Endometrial microvascular endothelial cells (primary cell): ENCODE measurements around the gene TDP2. TPM values are rescaled to one million over a fixed set of nuclear protein-coding genes. Genes with fewer than 3 reads are reported as not detected.
"Not testable (repeated sequence)": the region's sequence is repeated elsewhere in the genome, so short reads cannot be mapped to it uniquely, and the experiment has no call there.

ENCODE experiments used
- in situ Hi-C: cut with HindIII; loops from 2 replicates; pipeline ENCODE4 v1.10.0; 2017; ENCODE audit warnings: low sequenced_read_pairs, low pct_unique_long_range_greater_than_20kb; ENCODE audit errors: inconsistent ontology term
- total RNA-seq: library from RNA; depleted of rRNA; stranded (reverse); fragments of >200 nt; gene quantifications from one replicate; pipeline ENCODE4 v1.2.3, GENCODE V29; 2015; ENCODE audit errors: inconsistent ontology term

TDP2 gene
- total RNA-seq, 1 donor from 2014 or later = 27.6 TPM

DNA sequence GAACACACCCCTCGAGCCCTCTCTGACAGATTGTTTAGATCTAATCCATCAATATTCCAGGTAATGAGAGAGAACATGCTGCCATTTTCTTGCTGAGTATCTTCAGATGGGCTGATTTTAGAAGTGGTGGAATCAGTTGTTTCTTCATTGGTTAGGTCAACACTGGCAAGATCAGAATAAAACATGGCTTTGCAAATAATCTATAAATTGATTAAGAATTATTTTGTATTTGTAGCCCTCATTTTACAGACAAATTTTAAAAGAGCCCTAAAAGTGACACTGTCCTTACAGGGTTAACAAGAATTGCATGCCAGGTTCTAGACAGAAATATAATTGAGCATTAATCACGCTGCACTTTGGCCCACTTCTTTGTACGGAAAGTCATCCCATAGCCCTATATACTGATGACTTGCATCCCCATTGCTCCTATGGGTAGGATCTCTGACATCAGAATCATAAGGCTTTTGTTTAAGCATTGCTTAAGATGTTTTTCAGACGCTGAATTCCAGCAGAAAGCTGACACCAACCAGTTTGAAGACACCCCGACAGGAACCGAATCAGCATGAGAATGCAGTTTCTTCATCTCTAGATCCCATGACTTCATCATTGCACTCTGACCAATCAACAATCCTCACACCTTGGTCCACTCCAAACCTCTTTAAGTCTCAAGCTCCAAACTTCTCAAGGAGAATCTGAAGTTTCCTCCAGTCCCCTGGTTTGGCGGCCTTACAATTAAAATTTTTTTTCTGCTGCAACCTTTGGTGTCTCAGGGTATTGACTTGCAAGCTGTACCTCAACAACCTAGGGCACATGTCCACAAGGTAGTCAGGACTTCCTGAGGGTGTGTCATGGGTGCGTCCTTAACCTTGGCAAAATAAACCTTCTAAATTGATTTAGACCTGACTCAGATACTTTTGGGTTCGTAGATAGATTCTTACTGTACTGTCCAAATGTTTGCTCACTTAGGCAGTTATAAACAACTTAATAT, 7.8 kb downstream of the TDP2 start:
- in situ Hi-C loops = no loop called here

DNA sequence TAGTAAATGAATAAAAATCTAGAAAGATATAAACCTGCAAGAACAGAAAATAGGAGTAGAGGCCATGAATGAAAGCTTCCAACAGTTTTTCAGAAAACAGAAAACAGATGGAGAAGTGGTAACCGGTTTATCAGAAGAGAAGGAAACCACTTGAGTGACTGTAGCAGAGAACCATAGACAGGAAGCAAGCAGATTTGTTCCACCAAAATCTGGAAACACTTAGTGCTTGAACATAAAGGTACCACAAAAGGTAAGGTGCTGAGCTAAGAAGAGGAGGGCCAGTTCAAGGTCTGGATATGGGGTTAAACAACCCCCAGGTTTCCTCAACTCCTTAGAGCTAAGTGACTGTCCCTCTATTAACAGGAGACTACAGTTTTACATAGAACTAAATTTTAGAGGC, 11.5 kb downstream of the TDP2 start:
- in situ Hi-C loops = no loop called here

DNA sequence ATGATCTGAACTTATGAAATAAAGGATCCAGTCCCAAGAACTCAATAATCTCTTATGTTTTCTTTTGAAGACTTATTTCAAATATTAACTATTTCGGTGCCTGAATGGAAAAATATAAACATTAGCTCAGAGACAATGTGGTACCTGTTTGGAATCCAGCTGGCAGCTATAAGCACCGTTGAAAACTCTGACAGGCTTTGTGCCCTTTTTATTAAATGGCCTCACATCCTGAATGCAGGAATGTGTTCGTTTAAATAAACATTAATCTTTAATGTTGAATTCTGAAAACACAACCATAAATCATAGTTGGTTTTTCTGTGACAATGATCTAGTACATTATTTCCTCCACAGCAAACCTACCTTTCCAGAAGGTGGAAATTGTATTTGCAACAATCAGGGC, 16.3 kb downstream of the TDP2 start:
- in situ Hi-C loops = no loop called here

DNA sequence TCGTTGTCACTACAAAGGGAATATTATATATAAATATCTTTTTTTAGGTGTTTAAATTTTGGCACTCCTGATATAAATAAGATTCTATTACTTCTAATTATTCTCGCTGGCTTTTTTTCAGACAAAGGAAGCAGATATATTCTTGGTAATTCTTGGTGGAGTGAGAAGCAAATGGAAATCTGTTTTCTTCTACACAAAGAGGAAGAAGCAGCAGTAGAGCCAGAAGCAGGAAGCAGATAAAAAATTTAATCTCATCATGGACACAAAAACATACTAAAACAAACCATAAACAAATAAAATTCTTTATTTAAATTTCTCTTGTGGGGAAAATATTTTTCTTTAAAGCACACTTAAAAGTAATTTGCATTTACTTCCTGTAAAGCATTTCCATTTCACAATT, 17.0 kb downstream of the TDP2 start:
- in situ Hi-C loops = no loop called here

DNA sequence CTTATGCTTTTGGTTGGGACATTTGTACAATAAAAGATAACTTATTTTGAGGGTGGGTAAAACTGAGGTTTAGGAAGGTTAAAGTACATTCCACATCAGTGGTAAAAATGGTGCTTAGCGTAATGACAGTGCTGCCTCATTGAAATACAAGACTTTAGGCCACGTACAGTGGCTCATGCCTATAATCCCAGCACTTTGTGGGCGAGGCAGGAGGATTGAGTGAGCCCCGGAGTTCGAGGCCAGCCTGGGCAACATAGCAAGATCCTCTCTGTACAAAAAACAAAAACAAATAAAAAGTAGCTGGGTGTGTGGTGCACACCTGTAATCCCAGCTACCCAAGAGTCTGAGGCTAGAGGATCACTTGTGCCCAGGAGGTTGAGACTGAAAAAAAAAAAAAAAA, 18.4 kb downstream of the TDP2 start:
- in situ Hi-C loops = no loop called here

DNA sequence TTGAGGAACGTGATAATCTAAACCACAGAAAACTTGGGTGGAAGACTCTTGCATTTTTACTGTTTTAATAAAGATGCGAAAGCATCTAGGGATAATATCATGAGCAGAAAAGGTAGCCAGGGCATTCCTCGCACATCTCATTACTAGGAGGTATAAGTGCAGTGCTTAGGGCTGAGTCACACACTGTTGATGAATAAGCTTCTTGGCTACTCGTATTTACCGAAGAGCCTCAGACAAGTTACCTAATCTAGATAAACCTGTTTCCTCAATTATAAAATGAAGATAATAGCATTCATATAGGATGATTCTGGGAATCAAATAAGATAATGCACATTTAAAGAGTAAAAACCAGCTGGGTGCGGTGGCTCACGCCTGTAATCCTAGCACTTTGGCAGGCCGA, 19.9 kb downstream of the TDP2 start:
- in situ Hi-C loops = no loop called here

DNA sequence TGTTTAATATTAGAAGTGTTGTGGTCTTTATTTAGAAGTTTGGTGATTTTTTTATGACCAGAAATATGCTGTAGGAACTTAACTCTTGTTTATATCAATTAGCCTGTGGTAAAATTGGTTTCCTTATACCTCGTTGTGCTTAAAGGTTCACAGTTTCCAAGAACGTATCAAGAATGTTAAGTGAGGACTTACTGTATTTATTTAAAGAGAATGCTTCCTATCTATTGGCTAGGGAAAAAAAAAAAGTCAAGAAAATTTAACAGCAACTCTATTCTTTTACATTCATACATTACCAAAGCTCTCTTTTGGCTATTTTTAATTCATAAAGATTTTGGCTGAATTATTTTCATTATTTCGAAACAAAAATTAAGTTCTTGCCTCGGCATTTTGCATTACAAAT, 22.3 kb downstream of the TDP2 start:
- in situ Hi-C loops = no loop called here

DNA sequence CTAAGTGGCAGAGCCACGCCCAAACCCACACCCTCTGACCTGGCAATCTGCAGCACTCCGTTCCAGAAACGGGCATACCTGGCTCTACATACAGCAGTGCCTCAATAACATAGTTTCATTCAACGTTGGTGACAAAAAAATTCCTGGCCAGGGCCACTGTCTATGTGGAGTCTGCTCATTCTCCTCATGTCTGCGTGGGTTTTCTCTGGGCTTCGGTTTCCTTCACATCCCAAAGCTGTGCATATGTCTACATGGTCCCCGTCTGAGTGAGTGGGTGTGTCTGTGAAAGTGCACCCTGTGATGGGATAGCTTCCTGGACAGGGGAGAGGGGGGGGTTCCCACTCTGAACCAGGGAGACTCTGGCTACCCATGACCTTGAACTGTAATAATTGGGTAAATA, 22.8 kb downstream of the TDP2 start:
- in situ Hi-C loops = no loop called here

DNA sequence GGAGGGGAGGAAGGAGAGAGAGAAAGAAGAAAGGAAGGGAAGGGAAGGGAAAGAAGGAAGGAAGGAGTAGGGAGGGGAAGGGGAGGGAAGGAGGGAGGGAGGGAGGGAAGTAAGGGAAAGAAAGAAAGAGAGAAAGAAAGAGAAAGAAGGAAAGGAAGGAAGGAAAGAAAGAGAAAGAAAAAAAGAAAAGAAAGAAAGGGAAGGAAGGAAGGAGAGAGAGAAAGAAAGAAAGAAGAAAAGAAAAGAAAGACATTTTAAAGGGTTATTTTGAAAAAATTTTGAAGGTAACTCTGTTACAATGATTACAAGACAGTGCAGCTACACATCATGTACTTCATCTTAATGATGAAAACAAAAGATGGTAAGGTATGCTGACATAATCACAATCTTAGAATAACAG, 24.6 kb downstream of the TDP2 start:
- in situ Hi-C loops = no loop called here

DNA sequence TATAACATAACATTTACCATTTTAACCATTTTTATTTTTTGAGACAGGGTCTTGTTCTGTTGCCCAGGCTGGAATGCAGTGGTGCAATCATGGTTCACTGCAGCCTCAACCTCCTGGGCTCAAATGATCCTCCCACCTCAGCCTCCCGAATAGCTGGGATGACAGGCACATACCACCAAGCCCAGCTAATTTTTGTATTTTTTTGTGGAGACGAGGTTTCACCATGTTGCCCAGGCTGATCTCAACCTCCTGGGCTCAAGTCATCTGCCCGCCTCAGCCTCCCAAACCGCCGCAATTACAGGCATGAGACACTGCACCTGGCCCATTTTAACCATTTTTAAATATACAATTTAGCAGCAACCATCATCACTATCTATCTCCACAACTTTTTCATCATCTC, 26.1 kb downstream of the TDP2 start:
- in situ Hi-C loops = not testable (repeated sequence)

DNA sequence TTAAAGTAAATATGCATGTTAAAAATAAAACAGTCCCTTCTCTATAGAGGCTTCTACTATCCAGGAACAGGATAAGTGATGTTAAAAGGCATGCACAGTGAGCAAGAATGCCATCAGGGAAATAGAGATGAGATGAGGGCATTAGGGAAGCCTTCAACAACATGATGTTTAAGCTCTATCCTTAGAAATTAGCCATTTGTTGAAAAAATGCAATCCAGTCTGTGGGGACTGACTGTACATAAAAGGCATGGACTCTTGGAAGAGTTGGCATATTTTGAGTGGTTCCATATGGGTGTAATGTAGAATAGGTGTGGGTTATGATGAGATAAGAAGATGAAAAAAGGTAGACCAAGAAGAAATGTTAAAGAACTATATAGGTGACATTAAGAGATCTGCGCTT, 26.5 kb downstream of the TDP2 start:
- in situ Hi-C loops = no loop called here

DNA sequence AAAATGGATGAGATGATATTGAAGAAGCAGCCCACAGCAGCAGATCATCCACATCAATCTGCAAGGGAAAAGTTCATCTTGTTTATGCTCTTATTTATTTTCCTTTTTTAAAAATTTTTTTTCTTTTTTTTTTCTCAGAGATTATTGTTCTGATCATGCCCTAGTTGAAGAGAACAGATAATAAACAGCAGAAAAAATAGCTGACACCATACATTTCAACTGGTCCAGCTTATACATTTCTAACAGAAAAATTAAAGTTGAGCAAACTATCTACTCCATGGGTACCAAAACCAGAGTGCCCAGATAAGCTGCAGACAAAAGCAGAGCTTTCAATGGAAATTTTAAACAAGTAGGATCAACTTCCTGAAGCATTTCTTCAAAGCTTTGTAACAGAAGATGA, 30.0 kb downstream of the TDP2 start:
- in situ Hi-C loops = no loop called here

DNA sequence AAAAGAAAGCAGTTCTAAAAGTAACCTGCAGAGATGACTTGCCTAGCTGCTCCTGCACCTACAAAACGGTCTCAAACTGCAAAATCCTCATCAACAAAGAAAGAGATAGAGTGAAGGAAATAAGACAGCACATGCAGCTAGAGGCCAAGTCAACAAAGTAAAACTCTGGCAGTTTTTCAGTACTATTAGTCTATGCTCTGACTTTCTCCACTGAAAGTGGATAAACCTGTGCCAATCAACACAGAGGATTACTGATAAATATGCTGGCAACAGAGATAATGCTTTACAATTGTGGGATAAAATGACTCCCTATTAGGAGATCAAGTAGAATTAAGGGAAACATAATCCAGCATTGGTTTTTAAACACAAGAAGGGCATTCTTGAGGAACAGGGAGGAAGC, 34.1 kb downstream of the TDP2 start:
- in situ Hi-C loops = no loop called here

DNA sequence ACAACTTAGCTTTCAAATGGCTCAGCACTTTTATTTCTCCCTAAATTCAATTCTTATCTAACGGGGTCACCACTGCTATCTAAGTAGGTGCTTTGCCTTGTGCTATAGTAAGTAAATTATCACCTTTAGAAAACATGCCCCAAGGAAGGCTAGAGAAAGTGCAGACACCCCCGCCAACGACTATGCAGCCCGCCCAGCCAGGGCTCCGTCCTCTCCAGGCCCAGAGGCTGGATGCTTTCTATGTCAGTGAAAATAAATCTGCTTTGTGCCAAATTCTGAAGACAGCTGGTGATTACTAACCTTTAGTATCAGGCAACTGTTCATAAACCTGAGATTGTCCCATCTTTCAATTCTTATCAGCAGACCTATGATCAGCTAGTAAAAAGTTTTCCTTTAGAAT, 35.0 kb downstream of the TDP2 start:
- in situ Hi-C loops = no loop called here

DNA sequence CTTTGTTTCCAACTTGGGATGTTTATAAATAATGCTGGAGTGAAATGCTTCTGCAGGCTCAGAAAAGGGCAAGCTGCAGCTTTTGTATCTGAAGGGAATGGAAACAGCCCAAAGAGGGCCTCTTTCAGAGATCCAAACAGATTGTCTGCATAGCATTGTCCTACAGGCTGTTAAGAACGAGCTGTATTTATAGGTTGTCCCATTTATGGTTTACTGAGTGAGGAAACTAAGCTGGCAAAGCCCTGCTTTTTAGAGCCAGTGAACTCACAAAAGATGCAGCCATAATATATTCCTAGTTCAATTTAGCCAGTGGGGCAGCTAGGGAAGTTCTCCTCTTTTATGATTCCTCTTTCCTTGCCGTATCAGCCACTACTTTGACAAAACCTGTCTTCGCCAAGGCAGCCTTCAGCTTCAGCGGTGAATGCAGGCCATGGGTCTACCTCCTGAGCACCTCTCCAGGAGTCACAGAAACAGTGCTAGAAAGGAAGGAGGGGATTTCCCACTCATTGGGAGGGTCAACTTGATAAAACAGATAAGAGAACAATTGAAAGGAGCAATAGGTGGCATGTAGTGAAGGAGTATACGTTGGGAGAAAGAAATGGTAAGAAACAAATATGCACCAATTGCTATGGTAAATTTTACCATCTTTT, 35.7 kb downstream of the TDP2 start:
- in situ Hi-C loops = no loop called here

DNA sequence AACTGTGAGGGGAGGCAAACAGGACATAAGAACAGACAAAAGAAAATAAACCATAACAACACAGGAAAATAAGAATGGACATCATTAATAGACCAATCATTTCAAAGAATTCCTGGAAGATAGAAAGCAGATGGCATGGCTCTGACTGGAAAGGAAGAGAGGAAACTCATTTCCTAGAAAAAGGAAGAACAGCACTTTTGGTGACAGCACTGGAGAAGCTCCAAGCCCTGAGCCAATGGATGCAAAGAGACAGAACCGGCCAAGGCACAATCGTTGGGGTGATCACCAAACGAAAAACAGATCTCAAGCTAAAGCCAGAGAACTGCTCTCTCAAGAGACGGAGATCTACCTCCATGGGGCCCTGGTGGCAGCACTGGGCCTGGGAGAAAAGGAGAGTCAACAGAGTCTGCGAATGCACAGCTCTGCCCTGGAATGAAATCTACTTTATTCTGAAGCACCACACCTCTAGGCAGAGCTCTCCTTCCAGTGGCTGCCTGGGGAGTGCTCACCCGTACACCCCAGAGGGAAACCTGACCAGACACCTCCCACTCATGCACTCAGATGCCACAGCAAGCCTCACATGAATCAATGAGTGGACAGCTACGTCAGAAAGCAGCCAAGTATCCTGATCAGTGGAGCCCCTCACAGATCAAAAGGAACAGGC, 44.9 kb downstream of the TDP2 start:
- in situ Hi-C loops = no loop called here

DNA sequence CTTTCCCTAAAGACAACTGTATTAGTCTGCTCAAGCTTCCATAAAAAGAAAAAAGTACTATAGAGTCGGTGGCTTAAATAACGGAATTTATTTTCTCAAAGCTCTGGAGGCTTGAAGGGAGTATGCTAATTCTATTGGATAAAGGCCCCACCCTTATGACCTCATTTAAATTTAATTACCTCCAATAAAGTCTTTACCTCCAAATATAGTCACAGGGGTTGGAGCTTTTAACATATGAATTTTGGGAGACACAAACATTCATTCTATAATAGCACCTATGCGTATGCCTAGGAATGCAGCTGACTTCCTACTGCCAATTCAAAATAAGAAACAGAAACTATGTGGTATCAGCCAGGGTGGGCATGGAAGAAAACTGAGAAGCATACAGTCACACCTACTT, 46.1 kb downstream of the TDP2 start:
- in situ Hi-C loops = no loop called here

DNA sequence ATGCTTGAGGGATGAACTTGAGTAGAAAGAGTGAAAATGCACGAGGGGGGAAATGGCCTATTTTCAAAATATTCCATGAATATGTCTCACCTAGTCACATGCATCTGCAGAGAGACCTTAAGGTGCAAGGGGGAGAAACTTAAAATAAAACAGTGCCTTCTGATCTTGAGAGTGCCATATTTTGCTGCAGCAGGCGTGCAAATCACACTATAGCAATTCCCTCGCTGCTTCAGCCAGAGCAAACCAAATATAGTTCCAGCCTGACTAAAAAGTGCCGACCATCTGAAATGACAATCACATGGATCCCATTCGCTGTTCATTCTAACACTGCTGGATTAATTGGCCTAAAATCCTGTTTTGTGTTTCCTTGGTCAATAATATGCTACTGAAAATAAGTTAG, 47.0 kb downstream of the TDP2 start:
- in situ Hi-C loops = no loop called here

DNA sequence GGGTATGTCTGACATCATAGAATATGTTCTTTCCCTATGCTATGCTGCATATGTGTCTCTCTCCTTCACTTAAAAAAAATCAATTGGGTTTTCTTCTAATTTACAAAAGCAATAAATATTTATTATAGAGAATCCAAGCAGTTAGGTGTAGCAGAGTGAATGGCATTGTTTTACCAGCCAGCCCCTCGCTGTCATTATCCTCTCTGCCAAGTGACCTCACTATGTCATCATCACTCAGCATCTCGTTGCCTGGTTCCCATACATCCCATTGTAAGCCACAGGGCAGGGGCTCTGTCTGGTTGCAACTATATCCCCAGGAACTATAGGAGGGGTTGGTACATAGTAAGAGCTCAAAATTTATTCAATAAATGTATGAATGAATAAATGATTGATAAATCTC, 52.1 kb downstream of the TDP2 start:
- in situ Hi-C loops = no loop called here

DNA sequence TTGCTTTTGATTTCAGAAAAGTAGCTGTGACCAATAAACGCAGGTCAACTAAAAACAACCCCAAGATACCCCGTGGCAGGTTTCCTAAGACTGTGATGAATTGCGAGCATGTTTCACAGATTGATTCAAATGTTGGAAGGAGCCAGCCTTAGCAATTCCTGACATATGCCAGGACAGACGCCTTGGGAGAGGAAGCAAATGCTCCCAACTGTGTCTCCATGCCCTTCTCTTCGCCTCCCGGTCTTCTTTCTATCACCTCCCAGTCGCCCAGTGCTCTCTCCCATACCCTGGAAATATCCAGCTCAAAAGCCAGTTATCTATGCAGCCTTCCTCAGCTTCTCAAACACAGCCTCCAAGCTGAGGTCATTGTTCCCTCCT, 52.7 kb downstream of the TDP2 start:
- in situ Hi-C loops = no loop called here
